HepG2 (cell line): ENCODE results near the gene FBXO7. TPM values are rescaled to one million over a fixed set of nuclear protein-coding genes. Genes with fewer than 3 reads are reported as not detected.

Experiments
- ADNP ChIP-seq: sonication (generic); formaldehyde crosslinking; IDR thresholded peaks from 2 replicates; pipeline ENCODE4 v1.4.0; 2020; ENCODE audit warnings: missing genetic modification reagents
- AHR ChIP-seq: IDR thresholded peaks from 2 replicates; pipeline ENCODE4 v1.6.1; 2018; ENCODE audit warnings: missing genetic modification reagents, missing compliant biosample characterization
- BRD4 ChIP-seq: sonication (generic); formaldehyde crosslinking; IDR thresholded peaks from 2 replicates; pipeline ENCODE4 v1.4.0; 2020; ENCODE audit warnings: missing genetic modification reagents
- CAMTA2 ChIP-seq: sonication (generic); formaldehyde crosslinking; IDR thresholded peaks from 2 replicates; pipeline ENCODE4 v1.4.0; 2020; ENCODE audit warnings: mild to moderate bottlenecking, missing genetic modification reagents, borderline replicate concordance
- FIP1L1 ChIP-seq: fragments of 200-400 bp; formaldehyde crosslinking; IDR thresholded peaks from 2 replicates; pipeline ENCODE4 v1.6.1; 2018; ENCODE audit warnings: low read depth, mild to moderate bottlenecking, low read length, moderate library complexity, borderline replicate concordance; ENCODE audit not compliant: insufficient read depth
- GMEB2 ChIP-seq: IDR thresholded peaks from 2 replicates; pipeline ENCODE4 v1.6.1; 2016; ENCODE audit warnings: missing biosample characterization, missing genetic modification reagents, low read depth
- MXD4 ChIP-seq: IDR thresholded peaks from 2 replicates; pipeline ENCODE4 v1.6.1; 2016; ENCODE audit warnings: mild to moderate bottlenecking, missing biosample characterization, missing genetic modification reagents
- NR3C1 ChIP-seq: sonication (generic); formaldehyde crosslinking; IDR thresholded peaks from 2 replicates; pipeline ENCODE4 v1.4.0; 2020; ENCODE audit warnings: missing genetic modification reagents
- SRSF1 ChIP-seq: fragments of 200-400 bp; formaldehyde crosslinking; optimal IDR thresholded peaks from 2 replicates; pipeline ENCODE3; 2017; ENCODE audit warnings: mild to moderate bottlenecking, low read depth, low read length, moderate library complexity
- TCF7 ChIP-seq: sonication (generic); IDR thresholded peaks from 2 replicates; pipeline ENCODE4 v1.6.1; 2016; ENCODE audit warnings: antibody characterized with exemption, low read depth
- TEAD2 ChIP-seq: sonication (generic); formaldehyde crosslinking; IDR thresholded peaks from 2 replicates; pipeline ENCODE4 v1.9.0; 2021; ENCODE audit warnings: missing genetic modification reagents
- ZBTB21 ChIP-seq: sonication (generic); formaldehyde crosslinking; IDR thresholded peaks from 2 replicates; pipeline ENCODE4 v1.4.0; 2020; ENCODE audit warnings: missing genetic modification reagents
- ZBTB39 ChIP-seq: sonication (generic); formaldehyde crosslinking; IDR thresholded peaks from 2 replicates; pipeline ENCODE4 v1.5.0; 2020; ENCODE audit warnings: missing genetic modification reagents
- ZBTB49 ChIP-seq: sonication (generic); formaldehyde crosslinking; IDR thresholded peaks from 2 replicates; pipeline ENCODE4 v1.4.0; 2020; ENCODE audit warnings: missing genetic modification reagents, borderline replicate concordance
- ZNF234 ChIP-seq: sonication (generic); formaldehyde crosslinking; conservative IDR thresholded peaks from 2 replicates; pipeline ENCODE4 v1.5.1; 2020; ENCODE audit warnings: mild to moderate bottlenecking, missing genetic modification reagents
- ZNF75D ChIP-seq: sonication (generic); formaldehyde crosslinking; IDR thresholded peaks from 2 replicates; pipeline ENCODE4 v1.8.1; 2023; ENCODE audit warnings: missing genetic modification reagents, mild to moderate bottlenecking, borderline replicate concordance
- ZSCAN22 ChIP-seq: sonication (generic); formaldehyde crosslinking; IDR thresholded peaks from 2 replicates; pipeline ENCODE4 v1.4.0; 2020; ENCODE audit warnings: mild to moderate bottlenecking, missing genetic modification reagents
- polyA plus RNA-seq, 8 experiments: library from polyadenylated mRNA; depleted of rRNA in 3 of 8; stranded (reverse) in 7 of 8; unstranded in 1 of 8; fragments of >200 nt; fragmentation: Illumina TruSeq in 4 of 8; extraction: Trizol in 4 of 8; gene quantifications; 2 replicates each; pipeline versions ENCODE4 v1.2.1 to v1.2.3, GENCODE V29; 2011 to 2016; ENCODE audit warnings: low read depth in 4 of 8, missing spikeins in 1 of 8, mixed read lengths in 1 of 8; ENCODE audit not compliant: insufficient read depth in 1 of 8
- total RNA-seq, 5 experiments: library from RNA; depleted of rRNA; stranded (reverse); fragments of >200 nt; fragmentation: Illumina TruSeq; extraction: Trizol; gene quantifications; 2 replicates each; pipeline ENCODE4 v1.2.3, GENCODE V29; 2016; ENCODE audit warnings: low read depth in 1 of 5
- TF ChIP-seq, protein P1 (sequence below): sonication (generic); formaldehyde crosslinking; IDR thresholded peaks from 2 replicates; pipeline ENCODE4 v1.4.0; 2020; ENCODE audit warnings: missing genetic modification reagents
- TF ChIP-seq, protein P2 (sequence below): sonication (generic); formaldehyde crosslinking; IDR thresholded peaks from 2 replicates; pipeline ENCODE4 v1.5.0; 2020; ENCODE audit warnings: missing genetic modification reagents
- TF ChIP-seq, protein P3 (sequence below): IDR thresholded peaks from 2 replicates; pipeline ENCODE4 v1.6.1; 2016; ENCODE audit warnings: missing genetic modification reagents, missing compliant biosample characterization

Gene FBXO7
- total and polyA plus RNA-seq, 2 of the 13 experiments (the other 11 are each of a cell fraction or from before 2014, with no cell fraction given): 105 to 172 TPM

- TF ChIP-seq ZBTB39 (CRISPR knock-in tag): no peak
- TF ChIP-seq, protein P1, sequence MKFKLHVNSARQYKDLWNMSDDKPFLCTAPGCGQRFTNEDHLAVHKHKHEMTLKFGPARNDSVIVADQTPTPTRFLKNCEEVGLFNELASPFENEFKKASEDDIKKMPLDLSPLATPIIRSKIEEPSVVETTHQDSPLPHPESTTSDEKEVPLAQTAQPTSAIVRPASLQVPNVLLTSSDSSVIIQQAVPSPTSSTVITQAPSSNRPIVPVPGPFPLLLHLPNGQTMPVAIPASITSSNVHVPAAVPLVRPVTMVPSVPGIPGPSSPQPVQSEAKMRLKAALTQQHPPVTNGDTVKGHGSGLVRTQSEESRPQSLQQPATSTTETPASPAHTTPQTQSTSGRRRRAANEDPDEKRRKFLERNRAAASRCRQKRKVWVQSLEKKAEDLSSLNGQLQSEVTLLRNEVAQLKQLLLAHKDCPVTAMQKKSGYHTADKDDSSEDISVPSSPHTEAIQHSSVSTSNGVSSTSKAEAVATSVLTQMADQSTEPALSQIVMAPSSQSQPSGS (CRISPR knock-in tag): peak; percentile 52; the same call in 1 of the 2 replicates
- TF ChIP-seq NR3C1: no peak
- TF ChIP-seq TEAD2: no peak
- no peak for TF ChIP-seq ZSCAN22 (CRISPR knock-in tag)
- TF ChIP-seq GMEB2 (CRISPR knock-in tag): no peak
- TF ChIP-seq, protein P2, sequence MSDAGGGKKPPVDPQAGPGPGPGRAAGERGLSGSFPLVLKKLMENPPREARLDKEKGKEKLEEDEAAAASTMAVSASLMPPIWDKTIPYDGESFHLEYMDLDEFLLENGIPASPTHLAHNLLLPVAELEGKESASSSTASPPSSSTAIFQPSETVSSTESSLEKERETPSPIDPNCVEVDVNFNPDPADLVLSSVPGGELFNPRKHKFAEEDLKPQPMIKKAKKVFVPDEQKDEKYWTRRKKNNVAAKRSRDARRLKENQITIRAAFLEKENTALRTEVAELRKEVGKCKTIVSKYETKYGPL (CRISPR knock-in tag): no peak
- TF ChIP-seq CAMTA2 (CRISPR knock-in tag): no peak; the same call in 1 of the 2 replicates
- no peak for TF ChIP-seq ZBTB21
- TF ChIP-seq MXD4 (CRISPR knock-in tag): peak; percentile 77
- peak; percentile 82; the same call in 1 of the 2 replicates for TF ChIP-seq BRD4 (CRISPR knock-in tag)
- no peak for TF ChIP-seq ZNF234 (CRISPR knock-in tag)
- TF ChIP-seq TCF7: no peak; the same call in 1 of the 2 replicates
- TF ChIP-seq ADNP (CRISPR knock-in tag): no peak; the same call in 1 of the 2 replicates
- peak; percentile 79 for TF ChIP-seq SRSF1
- no peak for TF ChIP-seq ZNF75D (CRISPR knock-in tag)
- TF ChIP-seq ZBTB49 (CRISPR knock-in tag): no peak
- TF ChIP-seq FIP1L1: no peak
- TF ChIP-seq, protein P3, sequence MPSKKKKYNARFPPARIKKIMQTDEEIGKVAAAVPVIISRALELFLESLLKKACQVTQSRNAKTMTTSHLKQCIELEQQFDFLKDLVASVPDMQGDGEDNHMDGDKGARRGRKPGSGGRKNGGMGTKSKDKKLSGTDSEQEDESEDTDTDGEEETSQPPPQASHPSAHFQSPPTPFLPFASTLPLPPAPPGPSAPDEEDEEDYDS (CRISPR knock-in tag): no peak
- peak; percentile 41; the same call in 1 of the 2 replicates for TF ChIP-seq AHR (CRISPR knock-in tag)
Observed at GRCh38 chr22:32528984-32529982, 54.7 kb downstream of the FBXO7 start (continued).
